GM19351 (cell line): Measurements from ENCODE around the gene CAPN5.
"Not testable (repeated sequence)": the region's sequence is repeated elsewhere in the genome, so short reads cannot be mapped to it uniquely, and the experiment has no call there.

ENCODE experiments used
- ATAC-seq: cut with Tn5 transposase; IDR thresholded peaks from one replicate; pipeline ENCODE4 v1.9.1; 2021; ENCODE audit warnings: mild to moderate bottlenecking, moderate library complexity; ENCODE audit not compliant: unreplicated experiment

Gene CAPN5

GRCh38 chr11:77042111-77042726, 24.6 kb upstream of the CAPN5 start:
- no peak for ATAC-seq

DNA sequence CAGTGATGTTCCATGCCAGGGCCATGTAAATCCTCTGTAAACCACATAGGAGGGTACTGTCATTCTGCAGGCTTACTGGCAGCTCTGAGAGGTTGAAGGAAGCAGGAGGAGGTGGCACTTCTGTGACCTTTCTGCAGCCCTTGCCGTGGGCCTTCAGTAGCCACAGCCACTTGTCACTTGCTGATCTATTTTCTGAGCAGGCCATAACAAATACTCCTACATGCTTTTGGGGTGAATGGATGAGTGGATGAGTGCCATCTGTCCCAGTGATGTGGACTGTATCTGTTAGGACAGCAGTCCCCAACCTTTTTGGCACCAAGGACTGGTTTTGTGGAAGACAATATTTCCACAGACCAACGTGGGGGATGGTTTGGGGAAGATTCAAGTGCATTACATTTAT, 22.4 kb upstream of the CAPN5 start:
- ATAC-seq = no peak

GRCh38 chr11:77044886-77045285, 21.9 kb upstream of the CAPN5 start:
- ATAC-seq = no peak

DNA sequence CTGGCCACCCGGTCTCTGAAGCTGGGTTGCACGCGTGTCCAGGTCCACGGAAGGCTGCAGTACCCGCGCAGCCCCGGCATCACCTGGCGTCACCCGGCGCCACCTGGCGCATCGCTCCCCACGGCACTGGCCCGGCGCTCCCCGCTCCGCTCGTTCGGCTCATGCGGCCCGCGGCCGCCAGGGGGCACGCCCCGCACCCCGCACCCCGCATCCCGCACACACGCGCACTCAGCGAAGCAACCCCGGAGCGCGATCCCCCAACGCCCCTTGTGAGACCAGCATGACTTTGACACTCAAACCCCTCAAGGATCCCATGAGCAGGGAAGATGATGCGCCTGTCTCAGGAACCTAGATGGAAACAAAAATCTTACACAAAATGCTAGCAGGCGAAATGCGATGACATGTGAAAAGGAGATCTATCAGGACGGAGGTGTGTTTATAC, 20.7 kb upstream of the CAPN5 start:
- peak; percentile 47 for ATAC-seq

- ATAC-seq = peak; percentile 89
Observed at GRCh38 chr11:77047007-77047927, 19.5 kb upstream of the CAPN5 start.

GRCh38 chr11:77047928-77048446, 18.8 kb upstream of the CAPN5 start:
- ATAC-seq = not testable (repeated sequence)

DNA sequence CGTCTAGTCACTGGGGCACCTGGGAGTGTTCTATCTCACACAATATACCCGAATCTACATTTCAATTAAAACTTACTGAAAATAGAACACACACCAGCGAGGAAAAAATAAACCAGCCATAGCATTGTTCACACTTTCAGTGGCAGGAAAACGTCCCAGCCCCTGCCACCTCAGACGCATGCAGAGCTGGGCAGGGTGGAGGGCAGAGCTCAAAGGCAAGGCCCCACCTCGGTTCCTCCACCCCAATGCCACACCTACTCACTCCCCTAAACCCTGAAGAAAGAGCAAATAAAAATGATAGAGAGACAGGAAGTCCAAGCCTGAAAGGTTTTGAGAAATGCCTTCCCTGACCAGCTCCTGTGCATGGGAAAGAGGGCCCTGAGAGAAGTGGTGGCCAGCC, 17.7 kb upstream of the CAPN5 start:
- ATAC-seq = no peak

- ATAC-seq = no peak
Observed at GRCh38 chr11:77051511-77051910, 15.3 kb upstream of the CAPN5 start.

DNA sequence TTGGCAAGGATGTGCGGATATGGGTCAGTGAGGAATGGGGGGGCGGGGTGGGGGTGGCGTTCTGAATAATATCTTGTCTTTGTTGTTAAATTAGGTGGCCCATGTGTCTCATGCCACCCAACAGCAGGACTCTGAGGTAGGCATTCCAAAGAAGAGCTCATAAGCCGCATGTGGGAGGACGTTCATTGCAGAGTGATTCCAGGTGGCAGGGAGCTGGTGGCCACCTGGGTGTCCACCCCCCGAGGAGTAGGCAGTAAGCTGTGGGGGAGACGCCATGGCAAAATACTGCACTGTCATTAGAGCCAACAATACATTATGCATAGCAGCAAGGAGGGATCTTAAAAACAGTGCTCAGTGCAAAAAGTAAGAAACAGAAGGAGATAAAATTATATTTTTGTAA, 14.3 kb upstream of the CAPN5 start:
- no peak for ATAC-seq

DNA sequence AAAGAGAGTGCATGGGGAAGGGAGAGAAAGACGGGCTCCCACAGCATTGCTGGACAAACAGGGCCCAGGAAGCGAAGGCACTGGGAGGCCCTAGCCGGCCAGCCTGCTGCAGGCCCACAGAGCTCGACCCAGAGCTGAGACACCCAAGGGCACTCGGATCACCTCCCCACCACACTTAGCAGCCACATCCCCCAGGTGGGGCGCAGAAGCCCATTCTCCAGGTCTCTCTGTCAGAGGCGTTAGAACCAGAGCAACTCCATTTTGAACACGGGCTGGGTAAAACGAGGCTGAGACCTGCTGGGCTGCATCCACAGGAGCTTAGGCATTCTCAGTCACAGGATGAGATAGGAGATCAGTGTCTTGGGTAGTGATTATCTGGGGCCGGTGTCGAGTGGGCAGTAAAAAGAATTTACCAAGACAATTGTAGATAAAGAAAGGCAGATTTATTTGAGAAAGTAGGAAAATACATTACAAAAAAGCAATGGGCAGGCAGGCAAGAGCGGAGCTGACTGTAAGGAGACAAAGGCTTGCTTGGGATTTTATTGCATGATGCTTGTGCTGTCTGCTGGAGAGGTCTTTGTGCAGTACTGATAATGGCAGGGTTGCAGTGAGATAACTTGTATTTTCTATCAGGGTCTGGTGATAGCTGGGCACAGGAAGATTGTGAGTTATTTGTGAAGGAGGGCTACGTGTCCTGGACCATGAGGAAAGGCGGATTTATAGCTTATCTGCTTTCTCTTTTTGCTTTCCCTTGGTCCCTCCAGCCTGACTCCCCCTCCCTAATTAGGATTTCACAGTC, 13.4 kb upstream of the CAPN5 start:
- ATAC-seq = no peak

GRCh38 chr11:77054084-77054483, 12.7 kb upstream of the CAPN5 start:
- no peak for ATAC-seq

DNA sequence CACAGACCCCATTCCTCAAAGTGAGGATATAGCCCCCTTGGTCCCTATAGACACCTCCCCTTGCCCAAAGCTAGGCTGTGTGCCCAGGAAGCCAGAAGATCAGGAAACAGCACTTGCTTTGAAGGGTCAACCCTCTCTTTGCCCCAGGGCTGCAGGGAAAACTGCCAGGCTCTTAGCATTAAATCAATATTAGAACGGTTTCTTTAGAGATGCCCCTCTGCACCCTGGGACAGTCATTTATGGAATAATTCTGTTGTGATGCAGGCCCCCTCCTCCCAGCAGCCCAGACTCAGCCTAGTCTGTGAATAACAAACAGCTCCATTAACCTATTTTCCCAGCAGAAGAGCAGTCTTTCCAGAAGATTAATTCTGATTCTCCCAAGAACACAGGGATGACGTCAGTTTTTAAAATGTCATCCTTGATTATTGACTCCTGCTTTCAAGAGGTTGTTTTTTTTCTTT, 11.6 kb upstream of the CAPN5 start:
- ATAC-seq = no peak

DNA sequence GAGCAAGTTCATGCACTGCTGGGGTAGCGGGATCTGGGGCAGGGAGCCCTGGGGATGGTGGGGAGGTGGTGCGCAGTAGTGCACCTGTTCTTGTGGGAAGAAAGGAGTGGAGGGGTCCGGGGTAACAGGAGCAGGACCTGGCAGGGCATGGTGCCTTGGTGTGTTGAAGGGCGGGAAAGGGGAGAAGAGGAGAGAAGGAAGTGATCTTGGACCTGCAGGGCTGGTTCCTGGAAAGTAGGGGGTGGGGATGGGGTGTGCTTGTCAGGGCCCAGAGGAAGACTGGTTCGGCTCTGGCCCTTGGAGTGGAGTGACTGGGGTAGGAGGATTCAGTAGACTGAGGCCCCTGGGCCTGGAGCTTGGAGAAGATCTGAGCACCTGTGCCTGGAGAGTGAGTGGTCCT, 10.9 kb upstream of the CAPN5 start:
- no peak for ATAC-seq

DNA sequence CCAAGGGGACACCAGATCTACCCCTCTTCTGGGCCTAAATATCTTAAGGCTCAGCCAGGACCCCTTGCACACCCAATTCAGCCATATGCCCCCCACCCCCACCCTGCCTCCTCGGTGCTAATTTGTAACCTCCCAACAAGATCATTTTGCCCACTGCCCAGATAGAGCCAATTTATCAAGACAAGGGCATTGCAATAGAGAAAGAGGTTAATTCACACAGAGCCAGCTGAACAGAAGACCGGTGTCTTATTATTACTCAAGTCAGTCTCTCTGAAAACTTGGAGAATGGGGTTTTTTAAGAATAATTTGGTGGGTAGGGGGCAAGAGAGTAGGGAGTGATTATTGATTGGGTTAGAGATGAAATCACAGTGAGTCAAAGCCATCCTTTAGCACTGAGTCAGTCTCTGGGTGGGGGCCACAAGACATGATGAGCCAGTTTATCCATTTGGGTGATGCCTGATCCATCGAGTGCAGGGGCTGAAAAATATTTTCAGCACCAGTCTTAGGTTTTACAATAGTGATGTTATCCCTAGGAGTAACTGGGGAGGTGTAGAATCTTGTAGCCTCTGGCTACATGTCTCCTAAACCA, 9.9 kb upstream of the CAPN5 start:
- no peak for ATAC-seq

DNA sequence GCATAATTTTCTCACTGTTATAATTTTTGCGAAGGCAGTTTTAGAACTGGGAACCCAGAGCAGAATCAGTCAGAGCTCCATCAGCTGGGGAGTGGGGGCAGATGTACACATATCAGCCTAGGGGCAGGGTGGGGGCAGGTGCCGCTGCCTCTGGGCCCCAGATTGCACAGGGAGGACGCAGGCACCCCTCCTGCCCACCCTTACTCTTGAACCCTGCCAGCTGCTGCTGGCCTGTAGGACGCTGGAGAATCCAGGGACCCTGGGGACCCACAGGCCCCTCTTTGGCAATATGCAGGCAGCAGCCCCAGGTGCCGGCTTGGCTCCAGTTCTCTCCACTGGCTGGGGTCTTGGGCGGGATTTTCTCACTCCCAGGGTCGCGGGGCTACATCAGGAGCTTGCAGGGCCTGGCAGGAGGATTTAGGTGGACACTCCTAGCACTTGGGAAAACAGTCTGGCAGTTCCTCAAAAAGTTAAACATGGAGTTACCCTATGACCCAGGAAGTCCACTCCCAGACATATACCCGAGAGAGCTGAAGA, 8.8 kb upstream of the CAPN5 start:
- ATAC-seq = no peak

GRCh38 chr11:77058900-77059299, 7.9 kb upstream of the CAPN5 start:
- ATAC-seq = no peak

DNA sequence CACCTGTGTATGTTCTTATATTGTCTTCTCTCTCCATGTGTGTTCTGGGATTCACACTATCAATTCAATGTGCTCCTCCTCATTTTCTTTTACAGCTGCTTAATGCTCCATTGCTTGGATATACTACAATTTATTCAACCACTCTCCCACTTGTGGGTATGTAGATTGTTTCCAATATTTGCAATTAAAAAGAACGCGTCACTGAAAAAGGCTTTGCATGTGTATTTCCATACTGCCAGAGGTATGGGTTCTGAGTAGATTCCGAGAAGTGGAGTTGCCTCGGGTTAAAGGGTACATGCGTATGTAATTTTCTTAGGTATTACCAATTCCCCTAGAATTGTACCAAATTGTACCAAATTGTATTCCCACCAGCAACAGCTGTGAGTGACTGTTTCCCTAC, 7.0 kb upstream of the CAPN5 start:
- ATAC-seq = no peak

GRCh38 chr11:77060234-77060633, 6.5 kb upstream of the CAPN5 start:
- ATAC-seq = no peak

DNA sequence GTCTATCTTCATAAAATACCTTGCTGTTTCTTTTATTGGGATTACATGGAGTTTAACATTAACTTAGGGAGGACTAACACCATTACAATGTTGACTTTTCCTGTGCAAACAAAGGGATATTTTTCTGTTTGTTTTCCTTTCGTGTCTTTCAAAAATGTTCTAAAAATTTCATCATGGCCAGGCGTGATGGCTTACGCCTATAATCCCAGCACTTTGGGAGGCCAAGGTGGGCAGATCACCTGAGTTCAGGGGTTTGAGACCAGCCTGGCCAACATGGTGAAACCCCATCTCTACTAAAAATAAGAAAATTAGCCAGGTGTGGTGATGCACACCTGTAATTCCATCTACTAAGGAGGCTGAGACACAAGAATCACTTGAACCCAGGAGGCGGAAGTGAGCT, 5.5 kb upstream of the CAPN5 start:
- not testable (repeated sequence) for ATAC-seq

- ATAC-seq = no peak
Observed at GRCh38 chr11:77062924-77063323, 3.8 kb upstream of the CAPN5 start.

- no peak for ATAC-seq
Observed at GRCh38 chr11:77063407-77063806, 3.4 kb upstream of the CAPN5 start.
